Measurements from ENCODE around the gene HOXD12.

DNA sequence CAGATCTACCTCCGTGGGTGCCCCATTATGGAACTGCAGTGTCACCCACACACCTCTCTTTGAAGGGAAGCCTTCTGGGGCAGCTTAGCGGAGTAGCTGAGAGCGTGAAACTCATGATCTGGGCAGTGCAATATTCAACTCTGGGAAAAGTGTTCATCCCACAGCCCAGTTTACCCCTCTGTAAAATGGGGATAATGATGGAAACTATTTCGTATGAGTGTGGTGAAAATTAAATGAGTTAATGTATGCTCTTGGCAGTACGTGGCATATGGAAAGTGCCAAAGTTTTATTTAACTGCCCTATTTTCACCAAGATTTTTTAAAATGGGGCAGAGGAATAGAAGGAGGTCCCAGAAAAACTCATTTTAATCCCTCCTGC is 27.3 kb upstream of the HOXD12 start:
- TF ChIP-seq, protein P1, sequence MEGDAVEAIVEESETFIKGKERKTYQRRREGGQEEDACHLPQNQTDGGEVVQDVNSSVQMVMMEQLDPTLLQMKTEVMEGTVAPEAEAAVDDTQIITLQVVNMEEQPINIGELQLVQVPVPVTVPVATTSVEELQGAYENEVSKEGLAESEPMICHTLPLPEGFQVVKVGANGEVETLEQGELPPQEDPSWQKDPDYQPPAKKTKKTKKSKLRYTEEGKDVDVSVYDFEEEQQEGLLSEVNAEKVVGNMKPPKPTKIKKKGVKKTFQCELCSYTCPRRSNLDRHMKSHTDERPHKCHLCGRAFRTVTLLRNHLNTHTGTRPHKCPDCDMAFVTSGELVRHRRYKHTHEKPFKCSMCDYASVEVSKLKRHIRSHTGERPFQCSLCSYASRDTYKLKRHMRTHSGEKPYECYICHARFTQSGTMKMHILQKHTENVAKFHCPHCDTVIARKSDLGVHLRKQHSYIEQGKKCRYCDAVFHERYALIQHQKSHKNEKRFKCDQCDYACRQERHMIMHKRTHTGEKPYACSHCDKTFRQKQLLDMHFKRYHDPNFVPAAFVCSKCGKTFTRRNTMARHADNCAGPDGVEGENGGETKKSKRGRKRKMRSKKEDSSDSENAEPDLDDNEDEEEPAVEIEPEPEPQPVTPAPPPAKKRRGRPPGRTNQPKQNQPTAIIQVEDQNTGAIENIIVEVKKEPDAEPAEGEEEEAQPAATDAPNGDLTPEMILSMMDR (IDR thresholded peaks at IDR 0.05), result no peak
- TF ChIP-seq POLR2A (IDR thresholded peaks at IDR 0.05), result no peak

Measured in lower leg skin (tissue), 3 donors.